ENCODE measurements around the gene PSD.

The PSD gene

DNA sequence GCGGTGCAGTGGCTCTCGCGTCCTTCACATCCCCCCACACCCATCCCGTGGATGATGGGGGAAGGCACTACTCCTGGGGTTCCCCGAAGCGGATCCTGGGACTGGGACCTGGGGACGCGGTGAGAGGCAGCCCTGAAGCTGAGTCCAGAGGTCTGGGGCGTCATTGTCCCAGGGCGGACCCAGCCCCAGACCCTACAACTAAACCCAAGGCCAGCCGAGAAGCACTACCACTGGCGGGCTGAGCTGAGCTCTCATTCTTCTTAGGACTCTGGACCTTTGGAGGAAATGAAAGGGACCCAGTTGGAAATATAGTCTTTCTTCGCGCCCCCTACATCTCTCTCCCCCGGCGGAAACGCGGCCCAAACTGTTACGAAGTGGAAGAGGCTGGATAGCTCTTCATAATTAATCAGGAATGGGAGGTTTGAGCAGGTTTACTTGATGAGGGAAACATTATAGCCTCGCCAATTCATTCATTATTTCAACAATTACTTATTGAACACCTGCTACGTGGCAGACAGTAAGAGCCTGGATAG is 1.7 kb upstream of the PSD start:
- Mint-ChIP-seq H3K9me3 (no peaks in the 10 kb centered on the region), H3K36me3 (ENCODE audit: low read depth) (no peaks in the 10 kb centered on the region), H3K4me1 (peaks cover 28% of the 10 kb centered on the region), H3K4me3 (peak overlapping the region; percentile 98), H3K27ac (peak overlapping the region; percentile 100), H3K27me3 (ENCODE audit: low read depth, poor library complexity) (peaks cover 49% of the 10 kb centered on the region)
- no peak for DNase-seq
- TF ChIP-seq, protein P1, sequence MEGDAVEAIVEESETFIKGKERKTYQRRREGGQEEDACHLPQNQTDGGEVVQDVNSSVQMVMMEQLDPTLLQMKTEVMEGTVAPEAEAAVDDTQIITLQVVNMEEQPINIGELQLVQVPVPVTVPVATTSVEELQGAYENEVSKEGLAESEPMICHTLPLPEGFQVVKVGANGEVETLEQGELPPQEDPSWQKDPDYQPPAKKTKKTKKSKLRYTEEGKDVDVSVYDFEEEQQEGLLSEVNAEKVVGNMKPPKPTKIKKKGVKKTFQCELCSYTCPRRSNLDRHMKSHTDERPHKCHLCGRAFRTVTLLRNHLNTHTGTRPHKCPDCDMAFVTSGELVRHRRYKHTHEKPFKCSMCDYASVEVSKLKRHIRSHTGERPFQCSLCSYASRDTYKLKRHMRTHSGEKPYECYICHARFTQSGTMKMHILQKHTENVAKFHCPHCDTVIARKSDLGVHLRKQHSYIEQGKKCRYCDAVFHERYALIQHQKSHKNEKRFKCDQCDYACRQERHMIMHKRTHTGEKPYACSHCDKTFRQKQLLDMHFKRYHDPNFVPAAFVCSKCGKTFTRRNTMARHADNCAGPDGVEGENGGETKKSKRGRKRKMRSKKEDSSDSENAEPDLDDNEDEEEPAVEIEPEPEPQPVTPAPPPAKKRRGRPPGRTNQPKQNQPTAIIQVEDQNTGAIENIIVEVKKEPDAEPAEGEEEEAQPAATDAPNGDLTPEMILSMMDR (IDR thresholded peaks at IDR 0.05) = no peak

DNA sequence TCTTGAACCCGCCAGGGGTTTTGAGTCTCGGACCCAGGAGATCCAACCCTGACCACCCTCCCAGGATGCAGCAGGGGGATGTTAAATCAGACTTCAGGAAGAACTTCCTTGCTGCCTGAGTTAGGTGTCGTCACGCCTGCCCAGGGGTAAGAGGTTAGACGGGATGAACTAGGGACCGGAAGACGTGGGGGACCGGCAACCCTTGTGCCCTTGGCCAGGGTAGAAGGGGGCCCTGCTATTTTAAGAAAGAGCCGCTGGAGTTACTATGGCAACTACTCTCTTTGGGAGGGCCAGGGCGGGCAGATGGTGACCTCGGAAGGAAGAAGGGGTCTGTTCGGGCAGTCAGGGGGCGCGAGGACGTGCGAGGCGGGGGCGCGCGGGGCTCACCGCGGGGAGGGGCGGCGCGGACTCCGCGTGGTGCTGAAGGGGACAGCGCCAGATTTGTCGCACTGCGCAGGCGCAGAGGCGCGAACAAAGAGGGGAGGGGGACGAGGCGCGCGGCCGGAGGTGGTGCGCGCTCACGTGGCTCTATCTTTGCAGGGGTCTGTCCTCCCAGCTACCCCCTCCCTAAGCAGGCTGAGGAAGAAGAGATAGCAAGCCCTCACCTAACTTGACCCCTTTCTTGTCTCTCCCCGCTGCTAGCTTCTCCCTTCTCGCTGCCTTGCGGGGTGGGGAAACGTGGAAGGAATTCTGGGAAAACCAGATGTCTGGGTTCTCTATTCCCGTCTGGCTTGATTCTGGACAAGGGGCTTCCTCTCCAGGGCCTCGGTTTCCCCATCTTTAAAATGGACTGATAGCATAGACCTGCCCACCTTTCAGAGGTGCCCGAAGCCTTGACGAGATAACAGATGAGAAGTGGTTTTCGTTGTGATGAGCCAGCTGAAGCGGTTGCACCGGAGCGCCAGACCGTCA is 940 bp upstream of the PSD start:
- peak overlapping the region; percentile 98 for H3K4me3 Mint-ChIP-seq
- peaks cover 53% of the 10 kb centered on the region for H3K27me3 Mint-ChIP-seq (ENCODE audit: low read depth, poor library complexity)
- H3K36me3 Mint-ChIP-seq (ENCODE audit: low read depth) = no peaks in the 10 kb centered on the region
- peak; percentile 91 for DNase-seq
- no peaks in the 10 kb centered on the region for H3K9me3 Mint-ChIP-seq
- TF ChIP-seq, protein P1 (IDR thresholded peaks at IDR 0.05) = no peak
- H3K4me1 Mint-ChIP-seq = peaks cover 28% of the 10 kb centered on the region
- H3K27ac Mint-ChIP-seq = no peak overlapping the region

DNA sequence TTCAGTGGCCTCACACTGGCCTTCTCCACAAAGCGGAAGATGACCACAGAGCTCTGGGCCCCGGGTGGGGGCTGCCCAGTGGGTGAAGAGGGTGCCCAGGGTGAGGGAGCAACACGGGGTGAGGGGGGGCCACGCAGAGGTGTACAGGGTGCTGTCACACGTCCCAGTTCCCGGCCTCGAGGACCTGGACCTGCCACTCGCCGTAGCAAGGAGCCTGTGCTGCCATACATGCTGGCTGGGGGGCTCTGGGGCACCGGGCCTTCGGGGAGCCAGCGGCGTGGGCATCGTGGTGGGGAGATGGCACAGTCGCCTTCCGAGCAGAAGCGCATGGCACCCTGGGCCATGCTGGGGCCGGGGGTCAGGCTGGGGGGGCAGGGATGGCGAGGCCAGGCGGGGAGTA is 1.9 kb downstream of the PSD start:
- TF ChIP-seq, protein P1 (IDR thresholded peaks at IDR 0.05) = no peak
- Mint-ChIP-seq H3K27ac (no peak overlapping the region), H3K9me3 (no peaks in the 10 kb centered on the region), H3K4me1 (peaks cover 27% of the 10 kb centered on the region), H3K36me3 (ENCODE audit: low read depth) (no peaks in the 10 kb centered on the region), H3K27me3 (ENCODE audit: low read depth, poor library complexity) (peaks cover 76% of the 10 kb centered on the region), H3K4me3 (no peak overlapping the region)
- no peak for DNase-seq

DNA sequence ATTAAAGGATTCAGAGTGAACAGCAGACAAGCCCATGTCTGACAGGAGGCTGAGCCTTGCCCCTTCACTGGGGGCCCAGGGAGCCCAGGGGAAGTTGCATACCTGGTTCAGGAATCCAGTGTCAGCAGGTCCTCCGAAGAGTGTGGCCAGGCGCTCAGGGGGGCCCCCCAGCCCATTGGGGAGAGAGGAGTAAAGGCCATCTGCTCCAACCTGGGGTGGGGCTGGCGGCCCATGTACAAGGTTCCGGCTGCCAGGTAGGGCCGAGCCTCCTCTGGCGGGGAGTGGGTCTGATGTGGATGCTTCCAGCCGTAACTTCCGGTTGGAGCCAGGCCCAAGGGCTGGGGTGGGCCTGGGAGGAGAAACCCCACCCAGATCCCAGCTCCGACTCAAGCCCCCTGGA is 2.3 kb downstream of the PSD start:
- Mint-ChIP-seq H3K36me3 (ENCODE audit: low read depth) (no peaks in the 10 kb centered on the region), H3K4me3 (no peak overlapping the region), H3K4me1 (peaks cover 30% of the 10 kb centered on the region), H3K9me3 (no peaks in the 10 kb centered on the region), H3K27me3 (ENCODE audit: low read depth, poor library complexity) (peaks cover 80% of the 10 kb centered on the region), H3K27ac (no peak overlapping the region)
- TF ChIP-seq, protein P1 (IDR thresholded peaks at IDR 0.05) = no peak
- DNase-seq = no peak

DNA sequence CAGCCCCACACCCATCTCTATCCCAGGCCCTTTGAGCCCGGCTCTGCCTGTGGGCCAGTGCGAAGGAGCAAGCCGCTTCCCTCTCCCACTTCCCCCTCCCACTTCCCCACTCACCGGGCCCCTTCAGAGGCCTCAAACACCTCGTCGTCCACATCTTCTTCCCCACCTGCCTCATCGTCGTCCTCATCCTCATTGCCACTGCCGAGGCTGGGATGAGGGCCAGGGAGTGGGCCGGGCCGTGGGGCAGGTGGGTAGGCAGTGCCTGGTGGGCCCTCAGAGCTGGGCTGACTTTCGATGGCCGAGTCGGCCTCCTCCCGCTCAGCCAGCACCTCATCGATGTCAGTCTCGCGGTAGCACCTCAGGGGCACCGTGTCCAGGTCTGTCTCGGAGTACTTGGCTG is 3.8 kb downstream of the PSD start:
- H3K27me3 Mint-ChIP-seq (ENCODE audit: low read depth, poor library complexity) = peaks cover 89% of the 10 kb centered on the region
- no peaks in the 10 kb centered on the region for H3K36me3 Mint-ChIP-seq (ENCODE audit: low read depth)
- H3K4me3 Mint-ChIP-seq = no peak overlapping the region
- no peaks in the 10 kb centered on the region for H3K9me3 Mint-ChIP-seq
- no peak overlapping the region for H3K27ac Mint-ChIP-seq
- peaks cover 29% of the 10 kb centered on the region for H3K4me1 Mint-ChIP-seq
- TF ChIP-seq, protein P1 (IDR thresholded peaks at IDR 0.05) = no peak
- no peak for DNase-seq
